ENCODE measurements around the gene GALR2.

- TF ChIP-seq GATA1 (IDR thresholded peaks at IDR 0.05; ENCODE audit: low read depth, low read length) (no peak), POLR2A (IDR thresholded peaks at IDR 0.05; ENCODE audit: low read length) (no peak)
Observed at GRCh38 chr17:76054112-76054476, 20.5 kb upstream of the GALR2 start.

All from erythroblast (primary cell).